ENCODE data around the gene VIL1. TPM values are rescaled to one million over a fixed set of nuclear protein-coding genes. Genes with fewer than 3 reads are reported as not detected.
A peak's percentile ranks its signal among the peaks of the same experiment; 100 is the strongest.

VIL1 gene
- total and polyA plus RNA-seq, 9 of the 15 experiments (the other 6 are each of a cell fraction or from before 2014, with no cell fraction given) = 0.51 to 2.7 (median 1.2) TPM

- TF ChIP-seq TAF15 (IDR thresholded peaks at IDR 0.05; ENCODE audit: low read depth, low read length) (no peak), NCOA6 (IDR thresholded peaks at IDR 0.05) (no peak), NCOA4 (IDR thresholded peaks at IDR 0.05; ENCODE audit: partially characterized antibody) (no peak), CREB1 (IDR thresholded peaks at IDR 0.05) (no peak), CREB1 (CRISPR knock-in tag; IDR thresholded peaks at IDR 0.05) (peak; percentile 42; the same call in 1 of the 2 replicates), XRCC5 (IDR thresholded peaks at IDR 0.05; ENCODE audit: low read depth, low read length) (no peak)
- TF ChIP-seq, protein P1, sequence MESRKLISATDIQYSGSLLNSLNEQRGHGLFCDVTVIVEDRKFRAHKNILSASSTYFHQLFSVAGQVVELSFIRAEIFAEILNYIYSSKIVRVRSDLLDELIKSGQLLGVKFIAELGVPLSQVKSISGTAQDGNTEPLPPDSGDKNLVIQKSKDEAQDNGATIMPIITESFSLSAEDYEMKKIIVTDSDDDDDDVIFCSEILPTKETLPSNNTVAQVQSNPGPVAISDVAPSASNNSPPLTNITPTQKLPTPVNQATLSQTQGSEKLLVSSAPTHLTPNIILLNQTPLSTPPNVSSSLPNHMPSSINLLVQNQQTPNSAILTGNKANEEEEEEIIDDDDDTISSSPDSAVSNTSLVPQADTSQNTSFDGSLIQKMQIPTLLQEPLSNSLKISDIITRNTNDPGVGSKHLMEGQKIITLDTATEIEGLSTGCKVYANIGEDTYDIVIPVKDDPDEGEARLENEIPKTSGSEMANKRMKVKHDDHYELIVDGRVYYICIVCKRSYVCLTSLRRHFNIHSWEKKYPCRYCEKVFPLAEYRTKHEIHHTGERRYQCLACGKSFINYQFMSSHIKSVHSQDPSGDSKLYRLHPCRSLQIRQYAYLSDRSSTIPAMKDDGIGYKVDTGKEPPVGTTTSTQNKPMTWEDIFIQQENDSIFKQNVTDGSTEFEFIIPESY (CRISPR knock-in tag; IDR thresholded peaks at IDR 0.05) = peak; percentile 85
Measured at GRCh38 chr2:218394298-218395089, 24.4 kb upstream of the VIL1 start (continued).

DNA sequence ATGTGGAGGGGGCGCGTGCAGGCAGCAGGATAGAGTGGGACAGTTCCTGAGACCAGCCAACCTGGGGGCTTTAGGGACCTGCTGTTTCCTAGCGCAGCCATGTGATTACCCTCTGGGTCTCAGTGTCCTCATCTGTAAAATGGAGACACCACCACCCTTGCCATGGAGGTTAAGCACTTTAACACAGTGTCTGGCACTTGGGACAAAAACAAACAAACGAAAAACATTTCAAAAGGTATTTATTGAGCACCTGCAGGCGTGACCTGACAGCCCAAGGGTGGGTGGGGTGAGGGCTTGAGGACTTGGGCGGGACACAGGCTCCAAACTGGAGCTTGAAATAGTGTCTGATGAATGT lies 23.9 kb upstream of the VIL1 start:
- peaks cover 20 to 64% of the 10 kb centered on the region in 2 experiments for H3K4me1 ChIP-seq (replicated peaks in 1 of 2; ENCODE audit: control insufficient read depth in 2 of 2, insufficient read depth in 2 of 2, low read length in 2 of 2)
- in situ Hi-C loops (cut with MboI) = loop anchor here (5.0 kb wide), 1 partner anchor 108 kb away; no protein-coding TSS in a partner anchor
- CTCF ChIA-PET (ENCODE audit: low intra/inter-chr PET ratio) = interaction anchor here (1.9 to 2.0 kb wide), 2 partner anchors 94 to 122 kb away, joined by 8 to 10 read pairs; no protein-coding TSS in a partner anchor

More for the DNA sequence above, 23.9 kb upstream of the VIL1 start:
- ATAC-seq (no peak), FAIRE-seq (no peak), DNase-seq (ENCODE audit: extremely low read depth in 1 of 4, low spot score in 3 of 4) (no peak)
- TF ChIP-seq SIN3B (IDR thresholded peaks at IDR 0.05; ENCODE audit: low read depth) (no peak), BCOR (IDR thresholded peaks at IDR 0.05) (peak; percentile 88), NUFIP1 (IDR thresholded peaks at IDR 0.05; ENCODE audit: partially characterized antibody) (no peak), RBM25 (IDR thresholded peaks at IDR 0.05; ENCODE audit: low read depth, low read length, severe bottlenecking) (peak; percentile 81)
- H3K9me3 ChIP-seq (replicated peaks; ENCODE audit: control insufficient read depth, insufficient read depth, low read depth, low read length) = no peaks in the 10 kb centered on the region
- 43% methylated on average over 4 of the region's 6 CpGs for WGBS (ENCODE audit: insufficient coverage, low coverage, missing lambda C conversion rate)
- peak overlapping the region; percentile 92; the same call in 1 of the 2 replicates for H2AFZ ChIP-seq (ENCODE audit: low read depth, low read length)
- peak overlapping the region; percentile 73 to 88 for H3K9ac ChIP-seq (ENCODE audit: insufficient read depth in 1 of 2, low read depth in 2 of 2, low read length in 2 of 2)
- intact Hi-C loops (cut with micrococcal nuclease) = loop anchor here (5.0 kb wide), 1 partner anchor 172 kb away; the partner anchor contains the start of genes CNOT9 and USP37
- no peaks in the 10 kb centered on the region for H3K9me1 ChIP-seq (ENCODE audit: control insufficient read depth, insufficient read depth, low read length)
- peak overlapping the region; percentile 57 for H3K4me3 ChIP-seq
- POLR2A ChIA-PET = interaction anchor here (1.0 to 2.2 kb wide), 7 partner anchors 10 to 120 kb away, joined by 3 to 9 read pairs (median 3); no protein-coding TSS in a partner anchor
- H4K20me1 ChIP-seq (replicated peaks; ENCODE audit: control insufficient read depth, insufficient read depth, low read length) = no peaks in the 10 kb centered on the region
- H3K36me3 ChIP-seq (ENCODE audit: control insufficient read depth, insufficient read depth, low read length) = no peaks in the 10 kb centered on the region
- peak overlapping the region; percentile 91 for H3K4me2 ChIP-seq (ENCODE audit: insufficient read depth, low read length)
- H3K27me3 ChIP-seq (ENCODE audit: control insufficient read depth in 2 of 2, insufficient read depth in 2 of 2, low read length in 2 of 2) = no peaks in the 10 kb centered on the region
- H3K27ac ChIP-seq (ENCODE audit: extremely low read depth, low read depth, low read length) = peak overlapping the region; percentile 90
- BruUV-seq (replicated peaks) = no TSS peak
- H3K79me2 ChIP-seq (ENCODE audit: control insufficient read depth, insufficient read depth, low read length) = peaks cover 54% of the 10 kb centered on the region

All from K562 (cell line).